Right lobe of liver (tissue), 4 donors: Measurements from ENCODE around the gene FABP3.

Experiments
- POLR2A ChIP-seq: fragments of 450-650 bp; IDR thresholded peaks from one replicate; pipeline ENCODE4 v1.6.1; 2017; ENCODE audit warnings: antibody characterized with exemption, mild to moderate bottlenecking
- TF ChIP-seq, protein P1 (sequence below), 4 donors: fragments of 200-600 bp in 3 of 4; fragments of 450-650 bp in 1 of 4; IDR thresholded peaks; one replicate each; pipeline versions ENCODE4 v1.5.1 to v1.8.0; 2016 to 2022; ENCODE audit warnings: antibody characterized with exemption in 4 of 4, mild to moderate bottlenecking in 2 of 4
- donor health status: DM: no; HTN: no; CAD: no.
- donor health status: DM: no; HTN: no; CAD: no.
- donor health status: DM: no; HTN: yes; CAD: no.

DNA sequence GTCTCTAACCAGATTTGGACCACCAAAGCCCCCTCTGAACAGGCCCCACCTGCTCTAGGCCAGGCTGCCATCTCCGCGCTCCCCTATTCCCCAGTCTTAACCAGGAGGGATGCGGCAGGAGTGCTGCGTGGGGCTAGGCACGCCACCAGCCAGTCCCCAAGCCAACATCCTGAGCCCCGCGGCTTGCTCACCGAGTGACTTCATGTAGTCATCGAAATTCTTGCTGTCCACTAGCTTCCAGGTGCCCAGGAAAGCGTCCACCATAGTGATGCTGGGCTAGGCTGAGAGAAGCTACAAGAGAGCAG, 173 bp downstream of the FABP3 start:
- TF ChIP-seq, protein P1, sequence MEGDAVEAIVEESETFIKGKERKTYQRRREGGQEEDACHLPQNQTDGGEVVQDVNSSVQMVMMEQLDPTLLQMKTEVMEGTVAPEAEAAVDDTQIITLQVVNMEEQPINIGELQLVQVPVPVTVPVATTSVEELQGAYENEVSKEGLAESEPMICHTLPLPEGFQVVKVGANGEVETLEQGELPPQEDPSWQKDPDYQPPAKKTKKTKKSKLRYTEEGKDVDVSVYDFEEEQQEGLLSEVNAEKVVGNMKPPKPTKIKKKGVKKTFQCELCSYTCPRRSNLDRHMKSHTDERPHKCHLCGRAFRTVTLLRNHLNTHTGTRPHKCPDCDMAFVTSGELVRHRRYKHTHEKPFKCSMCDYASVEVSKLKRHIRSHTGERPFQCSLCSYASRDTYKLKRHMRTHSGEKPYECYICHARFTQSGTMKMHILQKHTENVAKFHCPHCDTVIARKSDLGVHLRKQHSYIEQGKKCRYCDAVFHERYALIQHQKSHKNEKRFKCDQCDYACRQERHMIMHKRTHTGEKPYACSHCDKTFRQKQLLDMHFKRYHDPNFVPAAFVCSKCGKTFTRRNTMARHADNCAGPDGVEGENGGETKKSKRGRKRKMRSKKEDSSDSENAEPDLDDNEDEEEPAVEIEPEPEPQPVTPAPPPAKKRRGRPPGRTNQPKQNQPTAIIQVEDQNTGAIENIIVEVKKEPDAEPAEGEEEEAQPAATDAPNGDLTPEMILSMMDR (IDR thresholded peaks at IDR 0.05), result no peak
- TF ChIP-seq POLR2A, result no peak
